Measurements from ENCODE around the gene CAMP.

CAMP gene

DNA sequence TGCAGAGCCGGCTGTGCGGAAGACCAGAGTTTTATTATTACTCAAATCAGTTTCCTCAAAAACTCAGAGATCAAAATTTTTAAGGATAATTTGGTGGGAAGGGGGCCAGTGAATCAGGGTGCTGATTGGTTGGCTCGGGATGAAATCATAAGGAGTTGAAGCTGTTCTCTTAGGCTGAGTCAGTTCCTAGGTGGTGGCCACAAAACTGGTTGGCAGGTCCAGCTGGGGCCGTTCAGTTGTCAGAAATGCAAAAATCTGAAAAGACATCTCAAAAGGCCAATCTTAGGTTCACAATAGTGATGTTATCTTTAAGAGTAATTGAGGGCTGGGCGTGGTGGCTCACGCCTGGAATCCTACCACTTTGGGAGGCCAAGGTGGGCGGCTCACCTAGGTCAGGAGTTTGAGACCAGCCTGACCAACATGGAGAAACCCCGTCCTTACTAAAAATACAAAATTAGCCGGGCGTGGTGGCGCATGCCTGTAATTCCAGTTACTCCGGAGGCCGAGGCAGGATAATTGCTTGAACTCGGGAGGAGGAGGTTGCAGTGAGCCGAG lies 15.3 kb downstream of the CAMP start:
- TF ChIP-seq, protein P1, sequence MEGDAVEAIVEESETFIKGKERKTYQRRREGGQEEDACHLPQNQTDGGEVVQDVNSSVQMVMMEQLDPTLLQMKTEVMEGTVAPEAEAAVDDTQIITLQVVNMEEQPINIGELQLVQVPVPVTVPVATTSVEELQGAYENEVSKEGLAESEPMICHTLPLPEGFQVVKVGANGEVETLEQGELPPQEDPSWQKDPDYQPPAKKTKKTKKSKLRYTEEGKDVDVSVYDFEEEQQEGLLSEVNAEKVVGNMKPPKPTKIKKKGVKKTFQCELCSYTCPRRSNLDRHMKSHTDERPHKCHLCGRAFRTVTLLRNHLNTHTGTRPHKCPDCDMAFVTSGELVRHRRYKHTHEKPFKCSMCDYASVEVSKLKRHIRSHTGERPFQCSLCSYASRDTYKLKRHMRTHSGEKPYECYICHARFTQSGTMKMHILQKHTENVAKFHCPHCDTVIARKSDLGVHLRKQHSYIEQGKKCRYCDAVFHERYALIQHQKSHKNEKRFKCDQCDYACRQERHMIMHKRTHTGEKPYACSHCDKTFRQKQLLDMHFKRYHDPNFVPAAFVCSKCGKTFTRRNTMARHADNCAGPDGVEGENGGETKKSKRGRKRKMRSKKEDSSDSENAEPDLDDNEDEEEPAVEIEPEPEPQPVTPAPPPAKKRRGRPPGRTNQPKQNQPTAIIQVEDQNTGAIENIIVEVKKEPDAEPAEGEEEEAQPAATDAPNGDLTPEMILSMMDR (IDR thresholded peaks at IDR 0.05; ENCODE audit: extremely low read depth, insufficient read depth, missing control alignments), result no peak
- in situ Hi-C loops (cut with MboI; ENCODE audit: low pct_unique_long_range_greater_than_20kb, low sequenced_read_pairs, unreplicated experiment), result no loop called here
- no peak for DNase-seq (ENCODE audit: low spot score)

DNA sequence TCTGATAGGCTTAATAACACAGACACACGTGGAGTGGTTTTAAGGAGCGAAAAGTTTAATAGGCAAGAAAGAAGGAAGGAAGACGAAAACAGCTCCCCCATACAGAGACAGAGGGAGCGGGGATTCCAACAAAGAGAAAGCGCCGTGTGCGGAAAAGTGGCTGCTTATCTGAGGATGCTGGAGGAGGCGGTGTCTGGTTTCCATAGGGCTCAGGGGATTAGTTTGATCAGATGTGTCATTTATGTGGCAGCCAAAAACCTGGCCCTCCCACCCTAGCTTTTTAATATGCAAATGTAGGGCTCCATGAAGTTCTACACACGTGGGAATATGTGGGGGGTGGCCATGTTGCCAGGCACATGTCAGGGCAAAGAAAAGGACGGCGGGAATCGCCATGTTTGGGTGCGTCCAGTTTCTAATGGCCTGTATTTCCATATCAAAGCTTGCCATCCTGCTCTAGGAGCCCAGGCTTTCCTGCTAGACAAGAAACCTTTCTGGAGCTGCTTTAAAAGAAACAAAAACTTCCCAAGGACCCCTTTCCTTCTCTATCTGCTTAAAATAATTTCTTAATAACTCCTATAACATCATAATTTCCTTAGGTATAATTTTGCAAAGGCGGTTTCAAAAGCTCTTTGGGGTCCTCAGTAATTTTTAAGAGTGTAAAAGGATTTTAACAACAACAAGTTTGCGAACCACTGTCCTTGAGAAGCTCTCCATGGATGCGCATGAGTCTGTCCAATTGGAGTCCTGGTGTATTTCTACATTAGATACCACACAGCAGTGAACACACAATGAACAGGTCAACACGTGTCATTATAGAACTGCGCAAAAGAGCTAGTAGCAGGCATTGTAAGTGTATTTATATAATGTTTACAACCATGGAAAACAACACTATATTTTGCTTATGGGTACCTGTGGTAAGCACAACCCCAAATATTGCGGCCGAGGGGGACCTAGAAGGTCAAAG lies 17.0 kb downstream of the CAMP start:
- no peak for DNase-seq (ENCODE audit: low spot score)
- TF ChIP-seq, protein P1 (IDR thresholded peaks at IDR 0.05; ENCODE audit: extremely low read depth, insufficient read depth, missing control alignments), result no peak
- in situ Hi-C loops (cut with MboI; ENCODE audit: low pct_unique_long_range_greater_than_20kb, low sequenced_read_pairs, unreplicated experiment), result no loop called here

- DNase-seq (ENCODE audit: low spot score), result no peak
- TF ChIP-seq, protein P1 (IDR thresholded peaks at IDR 0.05; ENCODE audit: extremely low read depth, insufficient read depth, missing control alignments), result no peak
- in situ Hi-C loops (cut with MboI; ENCODE audit: low pct_unique_long_range_greater_than_20kb, low sequenced_read_pairs, unreplicated experiment), result no loop called here
These were observed 18.6 kb downstream of the CAMP start for GRCh38 chr3:48241796-48242455.

DNA sequence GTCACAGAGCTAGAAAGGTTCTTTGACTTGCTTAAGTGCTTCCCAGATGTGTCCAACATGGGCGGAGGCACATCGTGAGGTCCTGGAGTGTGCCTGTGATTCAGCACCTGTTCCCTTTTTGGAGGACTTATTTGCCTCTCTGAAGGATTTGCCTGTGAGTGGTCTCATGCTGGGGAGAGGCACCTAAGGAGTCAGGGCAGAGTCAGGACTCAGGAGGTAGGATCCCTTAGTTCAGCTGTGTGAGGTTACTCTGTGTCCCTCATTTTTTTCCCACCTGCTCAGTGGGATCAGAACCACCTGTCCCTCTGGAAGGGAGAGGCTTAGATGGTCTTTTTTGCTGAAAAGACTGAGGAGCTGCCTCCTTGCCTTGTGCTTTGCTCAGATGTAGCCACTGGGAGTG lies 20.6 kb downstream of the CAMP start:
- TF ChIP-seq, protein P1 (IDR thresholded peaks at IDR 0.05; ENCODE audit: extremely low read depth, insufficient read depth, missing control alignments), result no peak
- DNase-seq (ENCODE audit: low spot score), result no peak
- in situ Hi-C loops (cut with MboI; ENCODE audit: low pct_unique_long_range_greater_than_20kb, low sequenced_read_pairs, unreplicated experiment), result no loop called here

- TF ChIP-seq, protein P1 (IDR thresholded peaks at IDR 0.05; ENCODE audit: extremely low read depth, insufficient read depth, missing control alignments), result no peak
- no peak for DNase-seq (ENCODE audit: low spot score)
- in situ Hi-C loops (cut with MboI; ENCODE audit: low pct_unique_long_range_greater_than_20kb, low sequenced_read_pairs, unreplicated experiment), result no loop called here
These were observed 21.2 kb downstream of the CAMP start for GRCh38 chr3:48244461-48244860.

- TF ChIP-seq, protein P1 (IDR thresholded peaks at IDR 0.05; ENCODE audit: extremely low read depth, insufficient read depth, missing control alignments), result no peak
- in situ Hi-C loops (cut with MboI; ENCODE audit: low pct_unique_long_range_greater_than_20kb, low sequenced_read_pairs, unreplicated experiment), result no loop called here
- DNase-seq (ENCODE audit: low spot score), result no peak
These were observed 21.8 kb downstream of the CAMP start for GRCh38 chr3:48245136-48245535.
